CD4-positive, alpha-beta memory T cell (primary cell): ENCODE data around the gene PALLD. TPM values are rescaled to one million over a fixed set of nuclear protein-coding genes. Genes with fewer than 3 reads are reported as not detected.

Source experiments
- CTCF ChIA-PET: fragments of 350-600 bp; sonication (Branson Sonifier 250); formaldehyde crosslinking; loops from one replicate; lab custom pipeline; 2021; ENCODE audit warnings: inconsistent platforms; ENCODE audit not compliant: partially characterized antibody; lab: Charles Lee
- POLR2A ChIA-PET: fragments of 350-600 bp; sonication (Branson Sonifier 250); formaldehyde crosslinking; loops from one replicate; lab custom pipeline; 2021; ENCODE audit not compliant: partially characterized antibody; lab: Charles Lee
- DNase-seq, 5 donors: peaks; one replicate each; pipeline versions ENCODE4 v3.0.0 to v3.0.0-alpha.2; 2020 to 2022; ENCODE audit warnings: mixed read lengths in 1 of 5
- H3K27ac ChIP-seq: one replicate; pipeline ENCODE4 v1.7.0; 2013; ENCODE audit warnings: low read depth, low read length
- H3K27me3 ChIP-seq: 2 replicates; pipeline ENCODE4 v1.7.0; 2013; ENCODE audit warnings: mild to moderate bottlenecking, low read length, moderate library complexity; ENCODE audit not compliant: insufficient read depth
- H3K36me3 ChIP-seq: 2 replicates; pipeline ENCODE4 v1.7.0; 2013; ENCODE audit warnings: mild to moderate bottlenecking, low read length, moderate library complexity; ENCODE audit not compliant: insufficient read depth
- H3K4me1 ChIP-seq: 2 replicates; pipeline ENCODE4 v1.7.0; 2013; ENCODE audit warnings: mild to moderate bottlenecking, low read length, moderate library complexity; ENCODE audit not compliant: insufficient read depth
- H3K4me3 ChIP-seq, 2 donors: one replicate each; pipeline ENCODE4 v1.7.0; 2013; ENCODE audit warnings: low read length in 2 of 2, mild to moderate bottlenecking in 1 of 2
- H3K9me3 ChIP-seq, 2 donors: one replicate each; pipeline ENCODE4 v1.7.0; 2013; ENCODE audit warnings: low read length in 2 of 2, control low read depth in 1 of 2; ENCODE audit not compliant: control insufficient read depth in 1 of 2
- H3K27ac Mint-ChIP-seq, 7 donors: one replicate each; pipeline ENCODE4 v1.8.0; 2020 to 2021; ENCODE audit warnings: mixed read lengths in 7 of 7, mild to moderate bottlenecking in 6 of 7, inconsistent platforms in 3 of 7, moderate library complexity in 3 of 7
- H3K27me3 Mint-ChIP-seq, 2 donors: one replicate each; pipeline ENCODE4 v1.8.0; 2020 to 2021; ENCODE audit warnings: mixed read lengths in 2 of 2
- H3K36me3 Mint-ChIP-seq, 2 donors: one replicate each; pipeline ENCODE4 v1.8.0; 2020 to 2021; ENCODE audit warnings: mixed read lengths in 2 of 2, inconsistent platforms in 1 of 2, mild to moderate bottlenecking in 1 of 2
- H3K4me1 Mint-ChIP-seq, 4 donors: one replicate each; pipeline ENCODE4 v1.8.0; 2020 to 2021; ENCODE audit warnings: mixed read lengths in 4 of 4, mild to moderate bottlenecking in 1 of 4
- H3K4me3 Mint-ChIP-seq, 8 donors: one replicate each; pipeline ENCODE4 v1.8.0; 2020 to 2021; ENCODE audit warnings: mixed read lengths in 8 of 8, mild to moderate bottlenecking in 7 of 8, moderate library complexity in 6 of 8, inconsistent platforms in 3 of 8
- H3K9me3 Mint-ChIP-seq, 8 donors: one replicate each; pipeline ENCODE4 v1.8.0; 2020 to 2021; ENCODE audit warnings: mixed read lengths in 8 of 8, mild to moderate bottlenecking in 5 of 8, inconsistent platforms in 3 of 8, moderate library complexity in 1 of 8
- intact Hi-C: fragments of 100-400 bp; cut with micrococcal nuclease; formaldehyde crosslinking; loops from one replicate; pipeline ENCODE4 v1.15.1; 2023
- polyA plus RNA-seq, 2 donors: library from polyadenylated mRNA; unstranded; fragments of 300-500 nt; fragmentation: Illumina TruSeq; gene quantifications; one replicate each; pipeline ENCODE4 v1.2.3, GENCODE V29; 2021
- total RNA-seq, 2 experiments: library from RNA; stranded (reverse); gene quantifications; one replicate each; pipeline ENCODE4 v1.2.3, GENCODE V29; 2021

PALLD gene
- total and polyA plus RNA-seq, 4 experiments from 2014 or later: 0.55 to 1.4 (median 1.0) TPM; not detected in 1

- H3K27ac ChIP-seq: no peak overlapping the region
- no peak overlapping the region for H3K4me3 Mint-ChIP-seq
- no peak for DNase-seq
- no peaks in the 10 kb centered on the region for H3K36me3 ChIP-seq
- no peak overlapping the region for H3K4me3 ChIP-seq
- H3K4me1 ChIP-seq: no peaks in the 10 kb centered on the region
- H3K4me1 Mint-ChIP-seq: no peaks in the 10 kb centered on the region
- POLR2A ChIA-PET: no interaction called here
- intact Hi-C loops: no loop called here
- no peaks in the 10 kb centered on the region for H3K9me3 Mint-ChIP-seq
- no peaks in the 10 kb centered on the region for H3K36me3 Mint-ChIP-seq
- no peaks in the 10 kb centered on the region for H3K9me3 ChIP-seq
- CTCF ChIA-PET: no interaction called here
- H3K27ac Mint-ChIP-seq: no peak overlapping the region
- H3K27me3 ChIP-seq: no peaks in the 10 kb centered on the region
- H3K27me3 Mint-ChIP-seq: peaks cover 4 to 24% of the 10 kb centered on the region in 2 donors
Observed at GRCh38 chr4:168587411-168588125, 90.7 kb downstream of the PALLD start.

DNA sequence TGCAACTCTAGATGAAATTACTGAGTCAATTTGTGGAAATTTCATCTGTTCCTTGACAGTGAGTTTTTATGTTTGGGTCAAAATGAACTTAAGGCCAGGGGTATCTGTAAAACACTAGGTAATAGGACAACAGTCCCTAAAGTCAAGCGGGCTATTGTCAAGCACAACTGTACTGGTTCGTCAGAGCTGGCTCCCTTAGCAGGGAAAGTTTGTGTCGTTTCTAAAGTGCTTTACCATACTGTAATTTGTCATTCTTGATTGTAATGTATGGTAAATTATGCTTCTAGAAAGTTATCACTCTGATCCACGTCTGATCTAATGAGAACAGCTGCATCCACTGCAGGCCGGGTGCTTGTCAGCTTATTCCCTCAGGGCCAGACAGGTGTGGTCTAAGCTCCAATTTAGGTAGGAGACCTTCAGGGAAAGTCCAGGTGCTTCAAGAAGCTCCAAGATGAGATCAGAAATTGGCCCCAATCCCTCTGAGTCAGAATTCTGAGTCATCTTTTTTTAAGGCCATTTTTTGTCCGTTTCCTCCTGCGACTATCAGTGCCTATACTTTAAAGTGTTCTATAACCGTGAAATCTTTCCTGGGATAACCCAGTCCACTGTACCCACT, 92.2 kb downstream of the PALLD start:
- Mint-ChIP-seq H3K4me3 (no peak overlapping the region), H3K36me3 (no peaks in the 10 kb centered on the region), H3K4me1 (no peaks in the 10 kb centered on the region), H3K27ac (no peak overlapping the region), H3K9me3 (no peaks in the 10 kb centered on the region), H3K27me3 (peaks cover 4 to 21% of the 10 kb centered on the region in 2 donors)
- ChIA-PET POLR2A (no interaction called here), CTCF (no interaction called here)
- no peaks in the 10 kb centered on the region for H3K4me1 ChIP-seq
- no peaks in the 10 kb centered on the region for H3K9me3 ChIP-seq
- no peak overlapping the region for H3K4me3 ChIP-seq
- intact Hi-C loops: no loop called here
- H3K36me3 ChIP-seq: no peaks in the 10 kb centered on the region
- no peak for DNase-seq
- H3K27ac ChIP-seq: no peak overlapping the region
- no peaks in the 10 kb centered on the region for H3K27me3 ChIP-seq

DNA sequence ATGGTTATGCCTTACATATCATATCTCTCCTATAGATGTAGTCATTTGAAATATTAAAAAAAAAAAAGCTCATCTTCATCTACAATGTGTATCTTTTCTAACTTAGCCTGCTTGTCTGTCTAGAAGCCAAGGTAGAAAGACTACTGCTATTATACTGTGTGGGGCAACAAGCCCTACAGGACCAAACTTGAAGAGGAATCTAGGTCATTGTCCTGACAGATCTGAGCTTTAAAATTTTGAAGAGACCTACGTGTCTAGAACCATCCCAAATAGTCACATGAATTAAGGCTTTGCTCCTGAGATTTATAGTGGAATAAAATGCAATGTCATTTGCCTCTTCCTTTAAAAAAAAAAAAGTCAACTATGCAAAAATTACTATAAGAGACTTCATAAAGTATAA, 95.8 kb downstream of the PALLD start:
- no peak overlapping the region for H3K27ac ChIP-seq
- DNase-seq: no peak
- no peaks in the 10 kb centered on the region for H3K36me3 ChIP-seq
- Mint-ChIP-seq H3K36me3 (no peaks in the 10 kb centered on the region), H3K4me1 (no peaks in the 10 kb centered on the region), H3K9me3 (no peaks in the 10 kb centered on the region), H3K27me3 (peaks cover 3 to 10% of the 10 kb centered on the region in 2 donors), H3K27ac (no peak overlapping the region), H3K4me3 (no peak overlapping the region)
- ChIA-PET POLR2A (no interaction called here), CTCF (no interaction called here)
- intact Hi-C loops: no loop called here
- H3K9me3 ChIP-seq: no peaks in the 10 kb centered on the region
- H3K4me1 ChIP-seq: no peaks in the 10 kb centered on the region
- H3K4me3 ChIP-seq: no peak overlapping the region
- H3K27me3 ChIP-seq: no peaks in the 10 kb centered on the region

GRCh38 chr4:168593399-168593798, 96.5 kb downstream of the PALLD start:
- no peaks in the 10 kb centered on the region for H3K9me3 ChIP-seq
- no peak overlapping the region for H3K4me3 ChIP-seq
- no peaks in the 10 kb centered on the region for H3K36me3 ChIP-seq
- Mint-ChIP-seq H3K36me3 (no peaks in the 10 kb centered on the region), H3K4me1 (no peaks in the 10 kb centered on the region), H3K27me3 (peaks cover 3 to 12% of the 10 kb centered on the region in 2 donors), H3K4me3 (no peak overlapping the region), H3K27ac (no peak overlapping the region), H3K9me3 (no peaks in the 10 kb centered on the region)
- intact Hi-C loops: no loop called here
- no peaks in the 10 kb centered on the region for H3K4me1 ChIP-seq
- ChIA-PET CTCF (no interaction called here), POLR2A (no interaction called here)
- no peaks in the 10 kb centered on the region for H3K27me3 ChIP-seq
- no peak overlapping the region for H3K27ac ChIP-seq
- DNase-seq: no peak

- no peak overlapping the region for H3K27ac ChIP-seq
- H3K27ac Mint-ChIP-seq: no peak overlapping the region
- no peaks in the 10 kb centered on the region for H3K36me3 ChIP-seq
- ChIA-PET CTCF (no interaction called here), POLR2A (no interaction called here)
- H3K27me3 ChIP-seq: no peaks in the 10 kb centered on the region
- no peaks in the 10 kb centered on the region for H3K9me3 ChIP-seq
- no peaks in the 10 kb centered on the region for H3K9me3 Mint-ChIP-seq
- no peaks in the 10 kb centered on the region for H3K4me1 ChIP-seq
- H3K4me1 Mint-ChIP-seq: no peaks in the 10 kb centered on the region
- no peak overlapping the region for H3K4me3 Mint-ChIP-seq
- H3K27me3 Mint-ChIP-seq: peaks cover 3 to 12% of the 10 kb centered on the region in 2 donors
- H3K4me3 ChIP-seq: no peak overlapping the region
- intact Hi-C loops: no loop called here
- no peaks in the 10 kb centered on the region for H3K36me3 Mint-ChIP-seq
- no peak for DNase-seq
Observed at GRCh38 chr4:168594121-168594520, 97.3 kb downstream of the PALLD start.

- H3K27ac ChIP-seq: no peak overlapping the region
- H3K36me3 Mint-ChIP-seq: no peaks in the 10 kb centered on the region
- no peak overlapping the region for H3K27ac Mint-ChIP-seq
- peaks cover 1 to 6% of the 10 kb centered on the region in 2 donors for H3K27me3 Mint-ChIP-seq
- no peak for DNase-seq
- POLR2A ChIA-PET: no interaction called here
- H3K9me3 ChIP-seq: no peaks in the 10 kb centered on the region
- no peaks in the 10 kb centered on the region for H3K36me3 ChIP-seq
- H3K4me1 Mint-ChIP-seq: no peaks in the 10 kb centered on the region
- H3K4me3 Mint-ChIP-seq: no peak overlapping the region
- H3K9me3 Mint-ChIP-seq: no peaks in the 10 kb centered on the region
- H3K27me3 ChIP-seq: no peaks in the 10 kb centered on the region
- H3K4me1 ChIP-seq: no peaks in the 10 kb centered on the region
- no peak overlapping the region for H3K4me3 ChIP-seq
- intact Hi-C loops: no loop called here
- CTCF ChIA-PET: no interaction called here
Observed at GRCh38 chr4:168598191-168598590, 101.3 kb downstream of the PALLD start.

DNA sequence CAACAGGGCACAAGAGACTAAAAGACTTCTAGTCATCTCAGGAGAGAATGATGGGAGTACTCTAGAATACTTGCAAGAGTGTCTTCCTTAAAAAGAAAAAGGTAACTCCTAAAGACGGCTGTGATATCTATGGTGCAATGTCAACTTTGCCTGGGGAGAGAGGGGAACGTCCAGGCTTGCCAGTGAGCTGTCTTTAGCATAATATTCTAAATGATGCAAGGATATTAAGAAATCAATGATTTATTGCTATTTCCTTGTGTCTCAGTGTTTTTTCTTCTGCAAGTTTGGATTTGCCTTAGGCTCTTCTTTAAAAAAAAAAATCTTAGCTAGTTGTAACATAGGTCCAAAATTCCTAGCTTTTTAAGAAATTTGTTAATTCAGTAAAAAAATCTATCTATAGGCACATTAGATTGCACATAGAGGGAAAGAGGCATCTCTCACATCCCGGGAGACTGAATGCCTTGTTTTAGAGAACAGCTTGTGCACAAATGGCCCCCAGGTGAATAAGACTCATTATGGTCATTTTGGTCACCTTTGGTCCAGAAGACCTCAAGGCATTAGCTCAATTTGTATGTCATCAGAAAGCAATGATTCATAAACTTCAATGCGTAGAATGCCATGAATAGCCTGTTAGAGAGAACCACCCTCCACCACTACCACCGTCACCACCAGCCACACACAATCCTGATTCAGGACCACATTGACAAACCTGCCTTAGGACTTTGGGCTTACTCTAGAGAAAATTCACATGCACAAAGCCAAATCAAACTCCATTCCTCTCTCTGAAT, 104.1 kb downstream of the PALLD start:
- Histone ChIP-seq H3K36me3 (no peaks in the 10 kb centered on the region), H3K27me3 (no peaks in the 10 kb centered on the region), H3K4me1 (no peaks in the 10 kb centered on the region), H3K27ac (no peak overlapping the region), H3K4me3 (no peak overlapping the region), H3K9me3 (no peaks in the 10 kb centered on the region)
- no peak for DNase-seq
- Mint-ChIP-seq H3K27ac (no peak overlapping the region), H3K27me3 (peaks cover 1 to 6% of the 10 kb centered on the region in 2 donors), H3K4me3 (no peak overlapping the region), H3K4me1 (no peaks in the 10 kb centered on the region), H3K36me3 (no peaks in the 10 kb centered on the region), H3K9me3 (no peaks in the 10 kb centered on the region)
- ChIA-PET CTCF (no interaction called here), POLR2A (no interaction called here)
- intact Hi-C loops: no loop called here
